Measurements from ENCODE around the gene FDX2. TPM values are rescaled to one million over a fixed set of nuclear protein-coding genes. Genes with fewer than 3 reads are reported as not detected.

FDX2 gene
- total and polyA plus RNA-seq, 2 of the 4 experiments (the other 2 are of a cell fraction): 39.8 to 72.0 TPM

GRCh38 chr19:10274589-10274988, 41.2 kb downstream of the FDX2 start (continued):
- TF ChIP-seq BHLHE40 (IDR thresholded peaks at IDR 0.05; ENCODE audit: low read depth, low read length): no peak
- TF ChIP-seq POLR2A (IDR thresholded peaks at IDR 0.05; ENCODE audit: low read depth, low read length): no peak
- no peak for TF ChIP-seq FOS (IDR thresholded peaks at IDR 0.05; ENCODE audit: low read depth, low read length)
- no peak for TF ChIP-seq MAZ (IDR thresholded peaks at IDR 0.05; ENCODE audit: borderline replicate concordance, low read depth, low read length)
- TF ChIP-seq CHD1 (IDR thresholded peaks at IDR 0.05; ENCODE audit: low read depth, low read length): no peak

GRCh38 chr19:10271543-10272086, 44.2 kb downstream of the FDX2 start:
- POLR2A ChIA-PET (ENCODE audit: unreplicated experiment): interaction anchor here (1.6 kb wide), 1 partner anchor 20 kb away, joined by 8 read pairs; no protein-coding TSS in a partner anchor
- no peaks in the 10 kb centered on the region for H3K9me3 ChIP-seq (ENCODE audit: control insufficient read depth, insufficient read depth, low read length)
- H2AK9ac ChIP-seq (replicated peaks; ENCODE audit: low read depth, low read length, poor library complexity): peak overlapping the region; percentile 65
- H2BK20ac ChIP-seq (ENCODE audit: low read depth, low read length): no peak overlapping the region
- H2AFZ ChIP-seq (replicated peaks; ENCODE audit: low read length, poor library complexity): peak overlapping the region; percentile 61
- H2BK15ac ChIP-seq (ENCODE audit: low read depth, low read length): no peak overlapping the region
- WGBS, 2 experiments (ENCODE audit: extremely low coverage in 2 of 2, insufficient read length in 1 of 2): 100% methylated on average over 2 of the region's 12 CpGs; no CpG with 5 or more reads in 1 of the 2 experiments
- intact Hi-C loops (cut with micrococcal nuclease) (no loop called here), in situ Hi-C loops (cut with MboI; ENCODE audit: low sequenced_read_pairs) (no loop called here), dilution Hi-C loops (cut with HindIII; ENCODE audit: low sequenced_read_pairs, unreplicated experiment) (no loop called here)
- H3K9ac ChIP-seq (ENCODE audit: low read depth, low read length): peak overlapping the region; percentile 31; the same call in 1 of the 2 replicates
- H3K4me2 ChIP-seq (ENCODE audit: low read depth, low read length): peak overlapping the region; percentile 30; the same call in 1 of the 2 replicates
- H3K4me3 ChIP-seq (ENCODE audit: insufficient read depth, low read depth, low read length): peak overlapping the region; percentile 32; the same call in 1 of the 2 replicates
- 0 out of 4 replicates have a peak, but pooled peaks cover 0 to 6% of the 10 kb centered on the region in 2 experiments for H3K79me1 ChIP-seq (ENCODE audit: low read depth in 1 of 2, low read length in 2 of 2)
- H4K8ac ChIP-seq (ENCODE audit: low read depth in 2 of 2, low read length in 2 of 2): peak overlapping the region in 1 of 2 experiments; percentile 65; a peak in 3 of 4 replicates
- peaks cover 5% of the 10 kb centered on the region; the same call in 1 of the 2 replicates for H3K4me1 ChIP-seq (ENCODE audit: control insufficient read depth, insufficient read depth, low read length)
- H3K27ac ChIP-seq (ENCODE audit: insufficient read depth, low read length): no peak overlapping the region
- peak overlapping the region; percentile 21; the same call in 1 of the 2 replicates for H2AK5ac ChIP-seq (ENCODE audit: low read depth, low read length)
- H3K23ac ChIP-seq (ENCODE audit: low read depth, low read length): no peak overlapping the region
- no peaks in the 10 kb centered on the region for H4K20me1 ChIP-seq (ENCODE audit: insufficient read depth, low read length)
- peak overlapping the region; percentile 10; the same call in 1 of the 2 replicates for H3K56ac ChIP-seq (ENCODE audit: extremely low read depth, insufficient read depth, low read length)
- no TSS peak for BruUV-seq (replicated peaks)
- H3K4ac ChIP-seq (ENCODE audit: low read depth, low read length): peak overlapping the region; percentile 46
- ATAC-seq (ENCODE audit: low read depth) (no peak), DNase-seq (peak; percentile 56)
- H2BK5ac ChIP-seq (ENCODE audit: low read depth, low read length, poor library complexity, severe bottlenecking): no peak overlapping the region
- H3K27me3 ChIP-seq (ENCODE audit: control insufficient read depth, insufficient read depth, low read length): no peaks in the 10 kb centered on the region; the same call in 1 of the 2 replicates
- no peak overlapping the region for H2BK120ac ChIP-seq (ENCODE audit: low read depth, low read length)
- no peak overlapping the region; the same call in 1 of the 2 replicates for H4K91ac ChIP-seq (ENCODE audit: insufficient read depth, low read depth, low read length)
- H4K5ac ChIP-seq (ENCODE audit: low read depth, low read length): peak overlapping the region; percentile 57; the same call in 1 of the 2 replicates
- H3K36me3 ChIP-seq (ENCODE audit: control insufficient read depth, insufficient read depth, low read length): no peaks in the 10 kb centered on the region
- CTCF ChIA-PET: interaction anchor here (2.6 kb wide), 1 partner anchor 117 kb away, joined by 12 read pairs; no protein-coding TSS in a partner anchor
- no peaks in the 10 kb centered on the region for H3K9me1 ChIP-seq (ENCODE audit: insufficient read depth, low read length)
- H3K18ac ChIP-seq (ENCODE audit: low read depth, low read length): no peak overlapping the region
- 0 out of 2 replicates have a peak overlapping the region, but pooled peaks have one; percentile 44 for H3K14ac ChIP-seq (replicated peaks; ENCODE audit: low read depth, low read length)
- TF ChIP-seq POLR2A (IDR thresholded peaks at IDR 0.05; ENCODE audit: low read depth, low read length): no peak
- no peak for TF ChIP-seq MXI1 (IDR thresholded peaks at IDR 0.05; ENCODE audit: borderline replicate concordance, low read depth, low read length)
- no peak for TF ChIP-seq MAFK (IDR thresholded peaks at IDR 0.05; ENCODE audit: low read depth, low read length)
- TF ChIP-seq CTCF (conservative IDR thresholded peaks at IDR 0.05; ENCODE audit: low read depth, low read length): no peak
- TF ChIP-seq ELK1 (IDR thresholded peaks at IDR 0.05; ENCODE audit: borderline replicate concordance, low read depth, low read length): no peak
- TF ChIP-seq BHLHE40 (IDR thresholded peaks at IDR 0.05; ENCODE audit: low read depth, low read length): no peak
- TF ChIP-seq FOS (IDR thresholded peaks at IDR 0.05; ENCODE audit: low read depth, low read length): no peak
- no peak for TF ChIP-seq USF2 (IDR thresholded peaks at IDR 0.05; ENCODE audit: low read depth, low read length)
- TF ChIP-seq NFE2L2 (IDR thresholded peaks at IDR 0.05; ENCODE audit: low read depth, low read length): no peak
